ENCODE measurements around the gene ZFHX2. TPM values are rescaled to one million over a fixed set of nuclear protein-coding genes. Genes with fewer than 3 reads are reported as not detected.
A peak's percentile ranks its signal among the peaks of the same experiment; 100 is the strongest.

Gene ZFHX2
- total and polyA plus RNA-seq, 2 of the 13 experiments (the other 11 are each of a cell fraction or from before 2014, with no cell fraction given), result 0.17 to 0.44 TPM

GRCh38 chr14:23583761-23584526, 32.4 kb upstream of the ZFHX2 start (continued):
- TF ChIP-seq ZBTB40 (IDR thresholded peaks at IDR 0.05), result peak; percentile 32; the same call in 1 of the 2 replicates
- TF ChIP-seq ZBTB40 (CRISPR knock-in tag; IDR thresholded peaks at IDR 0.05), result peak; percentile 65
- peak; percentile 93 for TF ChIP-seq UBTF (CRISPR knock-in tag; IDR thresholded peaks at IDR 0.05)
- TF ChIP-seq SETDB1 (CRISPR knock-in tag; IDR thresholded peaks at IDR 0.05; ENCODE audit: borderline replicate concordance), result peak; percentile 56; the same call in 1 of the 2 replicates
- peak; percentile 67; the same call in 1 of the 2 replicates for TF ChIP-seq ZNF720 (CRISPR knock-in tag; IDR thresholded peaks at IDR 0.05)
- TF ChIP-seq MED1 (CRISPR knock-in tag; IDR thresholded peaks at IDR 0.05), result peak; percentile 91
- TF ChIP-seq JUNB (CRISPR knock-in tag; IDR thresholded peaks at IDR 0.05; ENCODE audit: borderline replicate concordance), result peak; percentile 93
- peak; percentile 97 for TF ChIP-seq ZNF605 (CRISPR knock-in tag; IDR thresholded peaks at IDR 0.05)
- TF ChIP-seq ZNF567 (CRISPR knock-in tag; IDR thresholded peaks at IDR 0.05; ENCODE audit: borderline replicate concordance), result peak; percentile 84; the same call in 1 of the 2 replicates
- TF ChIP-seq SNAI1 (CRISPR knock-in tag; IDR thresholded peaks at IDR 0.05; ENCODE audit: borderline replicate concordance), result peak; percentile 17; the same call in 1 of the 2 replicates
- peak; percentile 98; the same call in 1 of the 2 replicates for TF ChIP-seq KLF13 (CRISPR knock-in tag; IDR thresholded peaks at IDR 0.05)
- peak; percentile 63 for TF ChIP-seq THRA (CRISPR knock-in tag; IDR thresholded peaks at IDR 0.05; ENCODE audit: borderline replicate concordance)
- TF ChIP-seq LBX2 (CRISPR knock-in tag; IDR thresholded peaks at IDR 0.05; ENCODE audit: borderline replicate concordance), result peak; percentile 82; the same call in 1 of the 2 replicates
- peak; percentile 93; the same call in 1 of the 2 replicates for TF ChIP-seq XBP1 (CRISPR knock-in tag; IDR thresholded peaks at IDR 0.05)

Measured in HepG2 (cell line).